ENCODE measurements around the gene DNAH17.

DNAH17 gene

GRCh38 chr17:78414178-78415162 lies 162.7 kb downstream of the DNAH17 start:
- H3K4me1 ChIP-seq (ENCODE audit: insufficient read depth, low read length) = no peaks in the 10 kb centered on the region
- H3K36me3 ChIP-seq (ENCODE audit: insufficient read depth, low read length) = peaks cover 19% of the 10 kb centered on the region; the same call in 1 of the 2 replicates
- H3K9me3 ChIP-seq (ENCODE audit: control insufficient read depth, insufficient read depth, low read length) = no peaks in the 10 kb centered on the region
- no peak overlapping the region for H3K9ac ChIP-seq (ENCODE audit: low read depth, low read length)

DNA sequence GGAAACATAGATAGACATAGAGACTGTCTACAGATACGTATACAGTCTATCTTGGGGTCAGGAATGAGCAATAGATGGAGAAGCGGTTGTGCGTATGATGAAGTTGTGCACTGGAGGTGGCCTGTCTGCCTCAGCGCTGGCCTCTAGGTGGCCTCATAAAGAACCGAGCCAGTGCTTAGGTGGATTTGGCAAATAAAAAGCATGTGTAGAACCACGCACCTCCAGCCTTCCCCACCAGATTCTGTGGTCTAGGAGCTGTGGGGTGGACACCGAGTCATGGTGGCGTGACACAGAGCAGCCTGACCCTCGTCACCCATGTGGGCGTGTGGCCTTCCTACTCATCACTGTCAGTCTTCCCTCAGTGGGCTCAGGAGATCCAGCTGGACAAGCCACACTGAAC lies 164.8 kb downstream of the DNAH17 start:
- Histone ChIP-seq H3K36me3 (ENCODE audit: insufficient read depth, low read length) (peaks cover 14% of the 10 kb centered on the region; the same call in 1 of the 2 replicates), H3K9ac (ENCODE audit: low read depth, low read length) (no peak overlapping the region), H3K4me1 (ENCODE audit: insufficient read depth, low read length) (peaks cover 3% of the 10 kb centered on the region; the same call in 1 of the 2 replicates), H3K9me3 (ENCODE audit: control insufficient read depth, insufficient read depth, low read length) (no peaks in the 10 kb centered on the region)

- Histone ChIP-seq H3K36me3 (ENCODE audit: insufficient read depth, low read length) (peaks cover 14% of the 10 kb centered on the region; the same call in 1 of the 2 replicates), H3K4me1 (ENCODE audit: insufficient read depth, low read length) (peaks cover 7% of the 10 kb centered on the region; the same call in 1 of the 2 replicates), H3K9me3 (ENCODE audit: control insufficient read depth, insufficient read depth, low read length) (no peaks in the 10 kb centered on the region), H3K9ac (ENCODE audit: low read depth, low read length) (no peak overlapping the region)
Measured at GRCh38 chr17:78411241-78411857, 165.8 kb downstream of the DNAH17 start.

- Histone ChIP-seq H3K4me1 (ENCODE audit: insufficient read depth, low read length) (peaks cover 7% of the 10 kb centered on the region; the same call in 1 of the 2 replicates), H3K36me3 (ENCODE audit: insufficient read depth, low read length) (peaks cover 22% of the 10 kb centered on the region; the same call in 1 of the 2 replicates), H3K9ac (ENCODE audit: low read depth, low read length) (no peak overlapping the region), H3K9me3 (ENCODE audit: control insufficient read depth, insufficient read depth, low read length) (no peaks in the 10 kb centered on the region)
Measured at GRCh38 chr17:78409191-78409928, 167.8 kb downstream of the DNAH17 start.

- peaks cover 29% of the 10 kb centered on the region; the same call in 1 of the 2 replicates for H3K36me3 ChIP-seq (ENCODE audit: insufficient read depth, low read length)
- H3K4me1 ChIP-seq (ENCODE audit: insufficient read depth, low read length) = peaks cover 7% of the 10 kb centered on the region; the same call in 1 of the 2 replicates
- no peak overlapping the region for H3K9ac ChIP-seq (ENCODE audit: low read depth, low read length)
- H3K9me3 ChIP-seq (ENCODE audit: control insufficient read depth, insufficient read depth, low read length) = no peaks in the 10 kb centered on the region
Measured at GRCh38 chr17:78408476-78409050, 168.6 kb downstream of the DNAH17 start.

DNA sequence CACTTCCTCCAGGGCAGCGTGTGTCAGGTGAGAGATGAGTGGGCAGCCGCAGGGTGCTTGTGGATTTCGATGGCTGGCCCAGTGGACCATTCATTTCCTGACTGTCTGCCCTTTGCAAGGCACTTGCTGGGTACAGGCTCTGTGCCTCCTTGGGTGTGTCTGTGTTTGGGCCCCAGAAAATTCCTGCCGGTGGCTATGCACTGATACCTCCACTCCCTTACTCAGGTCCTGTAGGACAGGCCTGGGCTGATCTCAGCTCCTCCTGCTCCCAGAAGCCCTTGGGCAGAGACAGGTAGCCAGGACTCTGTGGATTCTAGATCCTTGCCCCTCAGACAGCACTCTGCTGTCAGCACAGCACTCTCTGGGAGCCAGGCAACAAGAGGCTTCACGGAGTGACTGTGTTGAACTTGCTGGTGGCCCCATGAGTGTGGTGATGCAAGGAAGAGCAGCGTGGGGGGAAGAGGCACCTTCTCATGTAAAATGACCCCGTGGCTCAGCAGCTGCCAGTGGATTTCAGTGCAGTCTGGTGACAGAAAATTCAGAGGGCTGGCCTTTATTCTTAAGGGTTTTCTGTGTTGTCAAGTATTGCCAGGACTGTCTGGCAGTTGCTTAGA lies 169.7 kb downstream of the DNAH17 start:
- peaks cover 7% of the 10 kb centered on the region; the same call in 1 of the 2 replicates for H3K4me1 ChIP-seq (ENCODE audit: insufficient read depth, low read length)
- H3K9me3 ChIP-seq (ENCODE audit: control insufficient read depth, insufficient read depth, low read length) = no peaks in the 10 kb centered on the region
- no peak overlapping the region for H3K9ac ChIP-seq (ENCODE audit: low read depth, low read length)
- H3K36me3 ChIP-seq (ENCODE audit: insufficient read depth, low read length) = peaks cover 28% of the 10 kb centered on the region

GRCh38 chr17:78406920-78407319 lies 170.3 kb downstream of the DNAH17 start:
- Histone ChIP-seq H3K36me3 (ENCODE audit: insufficient read depth, low read length) (peaks cover 27% of the 10 kb centered on the region), H3K9me3 (ENCODE audit: control insufficient read depth, insufficient read depth, low read length) (no peaks in the 10 kb centered on the region), H3K9ac (ENCODE audit: low read depth, low read length) (no peak overlapping the region), H3K4me1 (ENCODE audit: insufficient read depth, low read length) (peaks cover 7% of the 10 kb centered on the region; the same call in 1 of the 2 replicates)

- peaks cover 30% of the 10 kb centered on the region for H3K36me3 ChIP-seq (ENCODE audit: insufficient read depth, low read length)
- H3K9me3 ChIP-seq (ENCODE audit: control insufficient read depth, insufficient read depth, low read length) = no peaks in the 10 kb centered on the region
- H3K9ac ChIP-seq (ENCODE audit: low read depth, low read length) = no peak overlapping the region
- H3K4me1 ChIP-seq (ENCODE audit: insufficient read depth, low read length) = peaks cover 7% of the 10 kb centered on the region; the same call in 1 of the 2 replicates
Measured at GRCh38 chr17:78406396-78406795, 170.8 kb downstream of the DNAH17 start.

DNA sequence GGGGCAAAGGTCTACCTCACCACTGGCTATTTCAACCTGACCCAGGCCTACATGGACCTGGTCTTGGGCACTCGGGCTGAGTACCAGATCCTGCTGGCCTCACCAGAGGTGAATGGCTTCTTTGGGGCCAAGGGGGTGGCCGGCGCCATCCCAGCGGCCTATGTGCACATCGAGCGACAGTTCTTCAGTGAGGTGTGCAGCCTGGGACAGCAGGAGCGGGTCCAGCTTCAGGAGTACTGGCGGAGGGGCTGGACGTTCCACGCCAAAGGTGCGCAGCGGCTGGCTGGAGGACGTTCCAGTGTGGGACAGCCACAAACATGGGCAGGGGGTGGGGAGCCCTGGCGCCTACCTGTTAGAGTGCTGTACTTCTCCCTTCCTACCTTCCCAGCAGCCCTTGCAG lies 173.4 kb downstream of the DNAH17 start:
- Histone ChIP-seq H3K9ac (ENCODE audit: low read depth, low read length) (no peak overlapping the region), H3K4me1 (ENCODE audit: insufficient read depth, low read length) (peaks cover 7% of the 10 kb centered on the region; the same call in 1 of the 2 replicates), H3K9me3 (ENCODE audit: control insufficient read depth, insufficient read depth, low read length) (no peaks in the 10 kb centered on the region), H3K36me3 (ENCODE audit: insufficient read depth, low read length) (peaks cover 45% of the 10 kb centered on the region)

DNA sequence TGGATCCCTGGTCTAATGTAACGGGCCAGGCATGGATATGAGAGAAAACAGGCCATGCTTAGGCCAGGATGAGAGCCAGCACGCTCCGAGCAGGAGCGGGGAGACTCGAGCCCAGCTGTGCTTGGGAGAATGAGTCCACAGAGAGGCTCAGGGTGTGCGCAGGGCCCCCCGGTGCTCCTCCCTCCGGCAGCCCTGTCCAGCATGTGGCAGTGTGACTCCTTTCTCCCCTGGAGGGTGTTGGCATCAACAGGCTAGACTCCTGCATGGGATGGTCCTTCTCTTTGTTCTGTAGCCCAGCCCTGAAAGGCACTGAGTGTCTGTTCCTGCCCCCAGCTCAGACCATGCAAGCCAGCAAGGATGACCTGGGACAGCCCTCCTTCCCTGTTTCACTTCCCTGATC lies 175.3 kb downstream of the DNAH17 start:
- no peak overlapping the region for H3K9ac ChIP-seq (ENCODE audit: low read depth, low read length)
- H3K36me3 ChIP-seq (ENCODE audit: insufficient read depth, low read length) = peaks cover 58% of the 10 kb centered on the region
- H3K9me3 ChIP-seq (ENCODE audit: control insufficient read depth, insufficient read depth, low read length) = no peaks in the 10 kb centered on the region
- H3K4me1 ChIP-seq (ENCODE audit: insufficient read depth, low read length) = no peaks in the 10 kb centered on the region

DNA sequence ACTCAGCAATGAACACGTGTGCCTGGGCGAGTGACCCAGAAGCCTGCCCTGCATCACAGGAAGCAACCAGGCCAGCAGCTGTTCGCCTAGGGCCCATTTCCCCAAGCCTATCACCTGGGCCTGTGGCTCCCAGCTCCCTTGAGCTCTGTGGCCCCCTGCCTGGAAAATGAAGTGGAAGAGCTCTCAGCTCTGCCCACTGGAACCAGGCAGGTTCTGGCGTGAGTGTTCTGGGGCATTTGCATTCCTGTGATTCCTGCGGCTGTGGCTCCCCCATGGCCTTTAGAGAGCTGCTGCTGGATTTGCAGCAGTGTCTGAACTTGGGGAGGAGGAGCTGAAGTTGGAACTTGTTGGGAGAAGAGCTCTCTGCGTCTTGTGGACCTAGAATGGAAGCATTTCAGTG lies 175.9 kb downstream of the DNAH17 start:
- peaks cover 58% of the 10 kb centered on the region for H3K36me3 ChIP-seq (ENCODE audit: insufficient read depth, low read length)
- no peak overlapping the region for H3K9ac ChIP-seq (ENCODE audit: low read depth, low read length)
- no peaks in the 10 kb centered on the region for H3K4me1 ChIP-seq (ENCODE audit: insufficient read depth, low read length)
- no peaks in the 10 kb centered on the region for H3K9me3 ChIP-seq (ENCODE audit: control insufficient read depth, insufficient read depth, low read length)

DNA sequence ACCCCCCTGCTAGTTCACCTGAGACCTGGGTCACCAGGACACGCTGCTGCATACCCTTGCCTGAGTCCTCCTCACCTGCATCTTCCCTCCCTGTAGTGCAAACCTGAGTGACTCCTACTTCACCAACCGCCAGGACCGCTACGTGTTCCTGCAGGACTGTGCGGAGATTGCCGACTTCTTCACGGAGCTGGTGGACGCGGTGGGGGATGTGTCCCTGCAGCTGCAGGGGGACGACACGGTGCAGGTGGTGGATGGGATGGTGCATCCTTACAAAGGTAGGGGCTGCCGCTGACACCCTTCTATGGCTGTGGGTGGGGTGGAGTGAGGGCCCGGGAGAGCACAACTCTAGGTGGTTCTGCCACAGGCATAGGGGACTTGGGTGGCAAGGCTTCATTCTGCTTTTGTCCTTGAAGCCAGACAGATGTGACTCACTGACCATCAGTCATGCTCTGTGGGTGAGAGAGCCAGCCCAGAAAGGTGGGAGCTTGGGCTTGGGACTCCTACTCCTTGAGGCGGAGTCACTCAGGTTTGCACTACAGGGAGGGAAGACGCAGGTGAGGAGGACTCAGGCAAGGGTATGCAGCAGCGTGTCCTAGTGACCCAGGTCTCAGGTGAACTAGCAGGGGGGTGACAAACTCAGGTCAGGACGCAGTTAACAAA lies 176.5 kb downstream of the DNAH17 start:
- Histone ChIP-seq H3K4me1 (ENCODE audit: insufficient read depth, low read length) (no peaks in the 10 kb centered on the region), H3K9ac (ENCODE audit: low read depth, low read length) (no peak overlapping the region), H3K9me3 (ENCODE audit: control insufficient read depth, insufficient read depth, low read length) (no peaks in the 10 kb centered on the region), H3K36me3 (ENCODE audit: insufficient read depth, low read length) (peaks cover 61% of the 10 kb centered on the region)

DNA sequence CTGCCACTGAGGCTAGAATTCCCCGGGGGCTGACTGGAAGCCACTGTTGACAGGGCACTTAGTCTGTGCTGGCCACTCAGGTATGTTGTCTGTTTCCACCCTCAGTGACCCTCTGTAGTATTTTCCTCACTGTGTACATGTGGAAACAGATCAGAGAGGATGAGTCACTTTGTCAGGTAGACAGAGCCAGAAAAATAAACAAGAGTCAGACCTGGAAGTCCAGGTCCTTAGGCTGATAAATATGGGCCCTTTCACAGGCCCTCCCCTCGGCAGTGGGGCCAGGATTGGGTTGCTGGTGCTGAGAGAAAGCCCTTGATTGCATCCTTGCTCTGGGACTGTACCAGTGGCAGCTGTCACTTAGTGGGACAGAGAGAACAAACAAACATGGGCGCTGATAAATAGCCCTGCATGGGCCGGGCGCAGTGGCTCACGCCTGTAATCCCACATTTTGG lies 177.5 kb downstream of the DNAH17 start:
- H3K36me3 ChIP-seq (ENCODE audit: insufficient read depth, low read length) = peaks cover 61% of the 10 kb centered on the region
- H3K9me3 ChIP-seq (ENCODE audit: control insufficient read depth, insufficient read depth, low read length) = no peaks in the 10 kb centered on the region
- H3K4me1 ChIP-seq (ENCODE audit: insufficient read depth, low read length) = no peaks in the 10 kb centered on the region
- H3K9ac ChIP-seq (ENCODE audit: low read depth, low read length) = no peak overlapping the region

All from ES-I3 (cell line).